GM06990 (cell line): ENCODE measurements around the gene CBFA2T3.

Experiments
- DNase-seq: peaks from one replicate; pipeline ENCODE4 v3.0.0-alpha.2; 2011; ENCODE audit not compliant: insufficient read length; ENCODE audit errors: extremely low read depth
- H3K27me3 ChIP-seq: replicated peaks from 2 replicates; pipeline ENCODE4 v1.6.0; 2011; ENCODE audit warnings: low read length; ENCODE audit not compliant: control insufficient read depth, insufficient read depth
- H3K36me3 ChIP-seq: 2 replicates; pipeline ENCODE4 v1.5.1; 2011; ENCODE audit warnings: low read length; ENCODE audit not compliant: control insufficient read depth, insufficient read depth
- H3K4me3 ChIP-seq: replicated peaks from 2 replicates; pipeline ENCODE4 v1.5.1; 2011; ENCODE audit warnings: low read depth, mild to moderate bottlenecking, control low read depth, low read length
- TF ChIP-seq, protein P1 (sequence below): IDR thresholded peaks from 2 replicates; pipeline ENCODE4 v1.5.1; 2011; ENCODE audit warnings: low read length, control low read depth, mild to moderate bottlenecking, inconsistent platforms; ENCODE audit not compliant: insufficient read depth, poor library complexity, severe bottlenecking

Gene CBFA2T3

DNA sequence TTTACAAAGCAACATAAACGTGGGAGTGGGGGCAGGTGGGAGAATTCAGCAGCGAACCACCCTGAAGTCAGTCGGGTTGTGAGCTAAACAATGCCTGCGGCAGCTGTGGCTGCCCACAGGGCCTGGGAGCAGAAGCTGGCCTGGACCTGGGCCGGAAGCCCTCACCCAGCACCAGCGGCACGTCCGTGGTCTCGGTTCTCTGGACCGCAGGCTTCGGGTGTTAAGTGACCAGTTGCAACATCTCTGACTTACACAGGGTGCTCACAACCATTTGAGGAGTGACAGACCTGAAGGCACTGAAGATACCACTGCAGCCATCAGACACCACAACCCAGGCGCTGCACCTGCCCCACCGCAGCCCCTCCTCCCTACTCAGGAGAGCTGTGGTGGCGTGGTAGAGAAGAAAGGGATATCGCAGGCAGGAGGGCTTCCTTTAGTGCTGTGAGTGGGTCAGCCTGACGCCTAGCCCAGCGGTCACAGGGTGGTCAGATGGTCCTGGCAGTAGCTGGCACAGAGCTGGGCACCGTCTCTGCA, 33.8 kb downstream of the CBFA2T3 start:
- TF ChIP-seq, protein P1, sequence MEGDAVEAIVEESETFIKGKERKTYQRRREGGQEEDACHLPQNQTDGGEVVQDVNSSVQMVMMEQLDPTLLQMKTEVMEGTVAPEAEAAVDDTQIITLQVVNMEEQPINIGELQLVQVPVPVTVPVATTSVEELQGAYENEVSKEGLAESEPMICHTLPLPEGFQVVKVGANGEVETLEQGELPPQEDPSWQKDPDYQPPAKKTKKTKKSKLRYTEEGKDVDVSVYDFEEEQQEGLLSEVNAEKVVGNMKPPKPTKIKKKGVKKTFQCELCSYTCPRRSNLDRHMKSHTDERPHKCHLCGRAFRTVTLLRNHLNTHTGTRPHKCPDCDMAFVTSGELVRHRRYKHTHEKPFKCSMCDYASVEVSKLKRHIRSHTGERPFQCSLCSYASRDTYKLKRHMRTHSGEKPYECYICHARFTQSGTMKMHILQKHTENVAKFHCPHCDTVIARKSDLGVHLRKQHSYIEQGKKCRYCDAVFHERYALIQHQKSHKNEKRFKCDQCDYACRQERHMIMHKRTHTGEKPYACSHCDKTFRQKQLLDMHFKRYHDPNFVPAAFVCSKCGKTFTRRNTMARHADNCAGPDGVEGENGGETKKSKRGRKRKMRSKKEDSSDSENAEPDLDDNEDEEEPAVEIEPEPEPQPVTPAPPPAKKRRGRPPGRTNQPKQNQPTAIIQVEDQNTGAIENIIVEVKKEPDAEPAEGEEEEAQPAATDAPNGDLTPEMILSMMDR, result no peak
- Histone ChIP-seq H3K36me3 (peaks cover 2% of the 10 kb centered on the region), H3K4me3 (no peak overlapping the region), H3K27me3 (no peaks in the 10 kb centered on the region)
- DNase-seq, result no peak

DNA sequence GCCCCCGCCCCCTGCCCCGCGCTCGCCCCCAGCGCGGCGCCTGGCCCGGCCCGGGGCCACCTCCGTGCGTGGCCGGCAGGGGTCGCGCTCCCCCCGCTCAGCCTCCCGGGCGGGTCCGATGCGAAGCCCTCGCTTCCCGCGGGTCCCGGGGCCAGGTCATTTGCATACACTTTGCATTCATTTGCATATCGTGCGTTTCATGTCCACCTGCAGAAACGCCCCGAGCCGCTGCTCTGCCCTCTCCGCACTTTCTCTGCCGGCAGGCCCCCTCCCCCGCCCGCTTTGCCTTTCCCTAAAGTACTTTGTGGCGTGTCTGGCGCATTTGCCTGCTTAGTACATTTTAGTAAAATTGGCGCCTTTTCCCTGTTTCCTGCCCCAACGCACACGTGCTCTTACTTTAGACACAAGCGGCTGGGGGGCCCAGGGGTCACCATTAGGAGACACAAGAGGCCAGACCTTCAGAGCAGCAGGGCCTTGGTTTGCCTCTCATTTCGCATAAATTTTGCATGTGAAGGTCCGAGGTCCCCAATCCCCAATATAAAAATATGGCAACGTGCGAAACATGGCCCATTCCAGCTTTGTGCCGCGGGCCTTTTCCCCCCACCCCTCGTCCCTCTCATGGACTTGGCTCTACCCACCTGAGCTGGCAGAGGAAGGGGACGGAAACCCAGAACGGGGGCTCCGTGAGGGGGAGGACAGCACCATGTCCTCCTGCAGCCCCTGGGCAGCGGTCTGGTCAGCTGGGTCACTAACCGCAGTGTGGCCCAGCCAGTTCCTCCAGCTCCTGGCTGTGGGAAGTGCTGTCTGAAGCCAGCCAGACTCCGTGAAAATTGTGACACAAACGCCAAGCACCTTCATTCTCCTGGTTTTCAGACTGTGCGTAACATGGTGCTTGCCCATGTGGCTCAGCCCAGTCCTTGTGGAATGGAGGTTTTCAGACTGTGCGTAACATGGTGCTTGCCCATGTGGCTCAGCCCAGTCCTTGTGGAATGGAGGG, 34.8 kb downstream of the CBFA2T3 start:
- Histone ChIP-seq H3K36me3 (peaks cover 5% of the 10 kb centered on the region), H3K4me3 (no peak overlapping the region; the same call in 1 of the 2 replicates), H3K27me3 (no peaks in the 10 kb centered on the region)
- TF ChIP-seq, protein P1, result peak; percentile 49
- DNase-seq, result peak; percentile 72

DNA sequence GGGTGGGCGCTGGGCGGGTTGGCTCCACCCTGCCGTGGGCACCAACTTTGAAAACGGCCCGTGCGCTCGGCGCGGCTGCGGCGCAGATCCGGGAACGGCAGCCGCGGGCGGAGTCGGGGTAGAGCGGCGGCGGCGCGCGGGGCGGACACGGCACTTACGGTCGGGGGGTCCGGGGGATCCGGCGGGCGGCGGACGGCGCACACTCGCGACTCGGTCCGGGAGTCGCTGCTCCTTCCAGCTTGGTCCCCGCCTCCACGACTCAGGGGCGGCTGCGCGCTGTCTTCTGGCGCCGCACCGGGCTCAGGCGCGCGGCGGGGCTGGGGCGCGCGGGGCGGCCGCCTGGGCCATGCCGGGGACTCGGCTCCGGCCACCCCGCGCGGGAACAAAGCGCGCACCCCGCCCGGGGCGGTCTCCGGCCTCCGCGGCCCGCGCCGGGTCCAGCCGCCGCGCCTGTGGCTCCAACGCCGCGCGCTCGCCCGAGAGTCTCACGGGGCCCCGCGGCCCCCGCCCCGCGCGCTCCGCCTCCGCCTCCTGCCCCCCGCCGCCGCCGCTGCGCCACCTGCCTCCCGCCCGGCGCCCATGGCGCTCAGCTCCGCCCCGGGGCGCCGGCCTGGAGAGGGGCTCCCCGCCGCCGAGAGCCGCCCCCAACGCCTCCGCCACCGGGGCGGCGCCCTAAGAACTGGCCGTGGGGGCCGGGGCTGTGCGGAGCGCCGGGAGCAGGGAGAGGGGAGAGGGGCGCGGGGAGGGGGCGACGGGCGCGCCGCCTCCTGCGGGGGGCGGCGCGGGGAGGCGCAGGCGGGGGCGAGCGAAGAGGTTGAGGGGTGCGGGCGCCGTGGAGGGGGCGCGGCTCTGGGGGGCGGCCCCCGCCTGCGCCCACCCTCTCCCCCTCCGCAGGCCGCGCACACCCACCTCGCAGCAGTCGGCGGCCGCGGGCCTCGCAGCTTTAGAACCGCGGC, 35.9 kb downstream of the CBFA2T3 start:
- no peak for DNase-seq
- Histone ChIP-seq H3K4me3 (peak overlapping the region; percentile 51), H3K27me3 (no peaks in the 10 kb centered on the region), H3K36me3 (peaks cover 5% of the 10 kb centered on the region)
- TF ChIP-seq, protein P1, result no peak

DNA sequence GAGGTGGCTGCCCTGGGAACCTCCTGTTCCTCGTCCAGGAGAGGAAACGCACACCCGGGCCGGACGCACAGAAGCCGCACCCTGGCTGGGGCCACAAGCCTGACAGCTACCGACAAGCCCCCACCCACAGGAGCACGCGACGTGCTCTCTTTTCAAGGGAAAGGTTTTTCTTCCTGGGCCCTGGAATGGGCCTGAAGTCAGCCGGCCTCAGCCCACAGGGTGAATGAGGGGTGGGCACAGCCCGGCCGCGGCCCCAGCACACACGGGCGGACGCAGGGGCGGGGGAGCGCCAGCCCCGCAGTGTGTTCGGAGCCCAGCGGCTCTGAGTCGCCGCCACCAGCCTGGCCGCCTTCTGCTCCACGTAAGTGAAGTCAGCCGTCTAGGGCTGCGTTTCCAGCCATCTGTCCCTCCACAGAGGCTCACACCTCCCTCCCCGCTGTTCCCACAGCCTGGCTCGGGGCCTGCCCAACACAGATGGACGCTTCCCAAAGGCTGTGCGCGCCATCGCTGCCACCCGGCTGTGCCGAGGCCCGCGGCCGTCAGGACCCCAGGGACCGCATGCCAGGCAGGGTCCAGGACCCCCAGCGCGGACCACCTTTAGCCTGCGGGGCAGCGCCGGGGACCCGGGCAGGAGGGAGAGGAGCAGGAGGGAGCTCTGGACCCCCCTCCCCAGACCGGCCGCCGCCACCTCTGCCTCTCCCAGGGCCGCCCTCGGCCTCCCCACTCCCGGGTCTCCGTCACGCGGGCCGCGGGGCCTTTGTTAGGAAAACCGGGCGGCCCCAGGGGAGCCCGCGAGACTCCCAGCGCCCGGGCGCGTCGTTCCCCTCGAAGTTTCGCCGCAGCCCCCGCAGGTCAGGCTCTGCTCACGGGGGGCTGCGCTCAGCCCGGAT, 36.8 kb downstream of the CBFA2T3 start:
- DNase-seq, result no peak
- TF ChIP-seq, protein P1, result no peak
- H3K36me3 ChIP-seq, result peaks cover 5% of the 10 kb centered on the region
- H3K27me3 ChIP-seq, result no peaks in the 10 kb centered on the region
- peak overlapping the region; percentile 51 for H3K4me3 ChIP-seq
